ENCODE measurements around the gene SNX25. TPM values are rescaled to one million over a fixed set of nuclear protein-coding genes. Genes with fewer than 3 reads are reported as not detected.
"Not testable (repeated sequence)": the region's sequence is repeated elsewhere in the genome, so short reads cannot be mapped to it uniquely, and the experiment has no call there.

SNX25 gene
- total RNA-seq, 1 donor from 2014 or later: 13.0 TPM

GRCh38 chr4:185322803-185323202, 113.4 kb downstream of the SNX25 start:
- DNase-seq (ENCODE audit: extremely low spot score in 2 of 2): no peak
- H3K27me3 ChIP-seq: no peaks in the 10 kb centered on the region
- H3K4me3 ChIP-seq: no peak overlapping the region
- TF ChIP-seq CTCF (IDR thresholded peaks at IDR 0.05) (no peak), POLR2A (IDR thresholded peaks at IDR 0.05) (no peak), POLR2AphosphoS5 (IDR thresholded peaks at IDR 0.05; ENCODE audit: insufficient read depth in 1 of 2, low read depth in 1 of 2) (no peak)
- intact Hi-C loops (cut with DNase I): no loop called here
- peaks cover 6% of the 10 kb centered on the region for H3K4me1 ChIP-seq
- H3K27ac ChIP-seq: no peak overlapping the region
- no peaks in the 10 kb centered on the region for H3K36me3 ChIP-seq
- no peaks in the 10 kb centered on the region for H3K9me3 ChIP-seq

- Histone ChIP-seq H3K9me3 (no peaks in the 10 kb centered on the region), H3K36me3 (no peaks in the 10 kb centered on the region), H3K4me3 (no peak overlapping the region), H3K4me1 (peaks cover 6% of the 10 kb centered on the region), H3K27ac (no peak overlapping the region), H3K27me3 (no peaks in the 10 kb centered on the region)
- no peak for DNase-seq (ENCODE audit: extremely low spot score in 2 of 2)
- TF ChIP-seq CTCF (IDR thresholded peaks at IDR 0.05) (no peak), POLR2AphosphoS5 (IDR thresholded peaks at IDR 0.05; ENCODE audit: insufficient read depth in 1 of 2, low read depth in 1 of 2) (no peak), POLR2A (IDR thresholded peaks at IDR 0.05) (no peak)
- intact Hi-C loops (cut with DNase I): no loop called here
Measured at GRCh38 chr4:185323606-185324005, 114.2 kb downstream of the SNX25 start.

GRCh38 chr4:185324361-185324760, 115.0 kb downstream of the SNX25 start:
- H3K9me3 ChIP-seq; DNase-seq (ENCODE audit: extremely low spot score in 2 of 2); H3K36me3 ChIP-seq; H3K4me3 ChIP-seq; H3K27ac ChIP-seq; intact Hi-C loops (cut with DNase I); H3K27me3 ChIP-seq; H3K4me1 ChIP-seq: not testable (repeated sequence)

GRCh38 chr4:185325721-185326120, 116.3 kb downstream of the SNX25 start:
- H3K36me3 ChIP-seq; H3K27ac ChIP-seq; H3K4me3 ChIP-seq; H3K27me3 ChIP-seq; H3K9me3 ChIP-seq; DNase-seq (ENCODE audit: extremely low spot score in 2 of 2); H3K4me1 ChIP-seq; intact Hi-C loops (cut with DNase I): not testable (repeated sequence)

- peaks cover 6% of the 10 kb centered on the region for H3K4me1 ChIP-seq
- H3K27me3 ChIP-seq: no peaks in the 10 kb centered on the region
- DNase-seq (ENCODE audit: extremely low spot score in 2 of 2): no peak
- no peaks in the 10 kb centered on the region for H3K36me3 ChIP-seq
- intact Hi-C loops (cut with DNase I): no loop called here
- H3K27ac ChIP-seq: no peak overlapping the region
- H3K9me3 ChIP-seq: no peaks in the 10 kb centered on the region
- no peak overlapping the region for H3K4me3 ChIP-seq
- TF ChIP-seq CTCF (IDR thresholded peaks at IDR 0.05): no peak
- no peak for TF ChIP-seq POLR2AphosphoS5 (IDR thresholded peaks at IDR 0.05; ENCODE audit: insufficient read depth in 1 of 2, low read depth in 1 of 2)
- no peak for TF ChIP-seq POLR2A (IDR thresholded peaks at IDR 0.05)
Measured at GRCh38 chr4:185328586-185328985, 119.2 kb downstream of the SNX25 start.

GRCh38 chr4:185329879-185330510, 120.6 kb downstream of the SNX25 start:
- intact Hi-C loops (cut with DNase I): not testable (repeated sequence)

More at GRCh38 chr4:185329879-185330510, 120.6 kb downstream of the SNX25 start:
- not testable (repeated sequence) for DNase-seq (ENCODE audit: extremely low spot score in 2 of 2); H3K27me3 ChIP-seq; H3K4me1 ChIP-seq; H3K4me3 ChIP-seq; H3K9me3 ChIP-seq; H3K27ac ChIP-seq; H3K36me3 ChIP-seq

Data from vagina (tissue), 2 donors.